Stimulated activated CD4-positive, alpha-beta T cell treated with anti-CD3 and anti-CD28 coated beads, Interleukin-1b, Interleukin-23, amount 100 ng/mL, for 24 hours (primary cell): ENCODE measurements around the gene ARHGAP15.
A peak's percentile ranks its signal among the peaks of the same experiment; 100 is the strongest.

ENCODE experiments used
- DNase-seq, 4 experiments: peaks; one replicate each; pipeline ENCODE4 v3.0.0-alpha.2; 2020; ENCODE audit warnings: low read depth in 4 of 4, low spot score in 1 of 4

ARHGAP15 gene

DNA sequence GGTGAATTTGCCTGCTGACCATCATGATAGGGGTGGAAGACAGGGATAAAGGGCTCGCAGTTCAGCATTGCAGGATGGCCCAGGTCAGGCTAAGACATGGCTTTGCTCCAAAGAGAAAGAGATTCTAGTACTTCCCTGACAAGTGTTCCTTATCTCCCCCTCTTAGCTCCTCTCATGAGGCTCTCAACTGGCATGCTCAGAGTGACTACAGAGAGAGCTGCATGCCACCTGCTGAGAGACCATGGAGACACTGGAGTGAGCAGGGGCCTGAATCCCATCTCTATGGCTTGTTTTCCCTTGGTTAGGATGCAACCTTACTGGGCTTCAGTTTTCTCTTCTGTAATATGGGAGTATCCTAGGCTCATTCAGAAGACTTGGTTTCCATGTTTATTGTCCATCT is 94.3 kb downstream of the ARHGAP15 start:
- no peak for DNase-seq

DNA sequence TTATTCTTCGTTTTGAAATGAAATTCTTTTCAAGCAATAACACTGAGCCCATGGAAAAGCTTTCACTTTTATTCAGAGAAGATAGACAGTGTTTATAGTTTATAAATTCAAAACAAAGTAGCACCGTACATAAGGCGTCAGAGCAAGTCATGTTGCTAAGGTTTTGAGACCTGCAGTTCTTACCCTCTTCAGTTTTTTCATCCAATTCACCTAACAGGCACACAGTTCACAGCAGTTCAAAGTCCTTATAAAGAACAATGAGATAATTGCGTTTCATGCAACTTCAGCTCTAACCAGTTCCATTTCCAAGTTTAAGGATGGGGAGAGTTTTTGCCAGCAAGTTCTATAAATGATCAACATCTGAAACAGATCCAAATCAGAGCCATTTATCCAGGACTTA is 96.7 kb downstream of the ARHGAP15 start:
- no peak for DNase-seq

DNA sequence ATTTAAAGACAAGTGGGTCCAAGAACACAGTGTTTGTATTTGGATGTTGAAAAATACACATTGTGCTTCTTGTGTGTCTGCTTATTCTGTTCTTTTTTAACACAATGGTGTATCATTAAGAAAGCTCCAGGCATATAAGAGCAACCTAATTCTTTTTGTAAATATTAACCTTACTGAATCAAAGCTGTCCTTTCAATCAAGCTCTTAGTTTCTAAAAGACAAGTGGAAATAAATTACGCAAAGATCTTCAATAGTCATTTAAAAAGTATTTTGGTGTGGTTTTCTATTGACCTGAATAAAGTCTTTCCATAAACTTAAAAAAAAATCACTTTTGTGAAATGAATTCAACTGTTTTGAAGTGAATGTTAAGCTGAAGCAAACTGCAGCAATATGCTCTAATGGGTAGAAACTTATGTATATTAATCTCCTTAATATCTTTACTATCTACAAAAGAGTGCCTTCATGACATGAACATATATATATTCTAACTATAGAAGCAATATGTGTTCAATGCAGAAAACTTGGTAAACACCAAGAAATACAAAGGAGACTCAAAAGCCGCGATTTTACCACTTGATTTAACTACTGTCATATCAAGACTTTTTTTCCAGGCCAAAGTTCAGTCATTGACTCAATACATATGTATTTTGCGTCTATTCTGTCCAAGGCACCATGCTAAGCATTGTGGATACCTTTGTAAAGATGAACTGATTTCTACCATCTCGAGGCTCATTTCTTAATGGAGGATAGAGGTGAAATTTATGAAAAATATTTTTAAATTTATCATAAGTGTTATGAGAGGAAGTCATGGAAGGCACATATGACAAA is 97.7 kb downstream of the ARHGAP15 start:
- DNase-seq, result no peak

DNA sequence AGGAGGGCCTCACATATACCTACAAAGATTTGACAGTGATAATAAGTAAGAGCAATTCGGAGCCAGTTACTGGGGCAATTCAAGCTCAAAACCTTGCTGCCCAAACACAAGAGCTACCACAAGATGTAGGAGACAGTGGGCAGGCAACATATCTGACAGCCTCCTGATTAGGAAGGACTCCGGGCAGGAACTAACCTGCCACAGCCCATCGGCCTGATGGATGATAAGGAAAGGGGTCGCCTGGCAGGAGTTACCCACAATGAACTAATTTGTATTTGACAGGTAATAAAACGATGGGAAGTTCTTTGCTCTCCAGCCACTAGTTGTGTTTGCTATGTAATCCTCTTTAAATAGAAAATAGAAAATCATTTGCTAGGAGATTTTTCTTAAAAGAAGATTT is 100.2 kb downstream of the ARHGAP15 start:
- DNase-seq, result no peak

DNA sequence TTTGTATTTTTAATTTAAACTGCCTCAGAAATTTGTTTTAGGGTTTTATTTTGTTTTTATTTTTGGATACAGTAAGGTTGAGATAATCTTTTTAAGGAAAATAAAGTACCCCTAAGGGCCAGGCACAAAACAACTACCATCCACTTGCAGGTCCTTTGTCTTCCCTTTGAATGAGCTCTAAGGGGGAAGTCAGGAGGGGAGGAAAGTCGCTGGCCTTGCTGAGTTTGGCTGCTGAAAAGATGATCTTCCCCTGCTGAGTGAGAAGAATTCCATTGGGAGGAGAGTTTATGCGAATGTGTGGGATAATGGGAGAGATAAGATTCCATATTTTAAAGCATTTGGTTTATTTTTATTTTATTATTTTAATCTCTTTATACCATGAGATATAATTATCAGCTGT is 100.7 kb downstream of the ARHGAP15 start:
- no peak for DNase-seq

DNA sequence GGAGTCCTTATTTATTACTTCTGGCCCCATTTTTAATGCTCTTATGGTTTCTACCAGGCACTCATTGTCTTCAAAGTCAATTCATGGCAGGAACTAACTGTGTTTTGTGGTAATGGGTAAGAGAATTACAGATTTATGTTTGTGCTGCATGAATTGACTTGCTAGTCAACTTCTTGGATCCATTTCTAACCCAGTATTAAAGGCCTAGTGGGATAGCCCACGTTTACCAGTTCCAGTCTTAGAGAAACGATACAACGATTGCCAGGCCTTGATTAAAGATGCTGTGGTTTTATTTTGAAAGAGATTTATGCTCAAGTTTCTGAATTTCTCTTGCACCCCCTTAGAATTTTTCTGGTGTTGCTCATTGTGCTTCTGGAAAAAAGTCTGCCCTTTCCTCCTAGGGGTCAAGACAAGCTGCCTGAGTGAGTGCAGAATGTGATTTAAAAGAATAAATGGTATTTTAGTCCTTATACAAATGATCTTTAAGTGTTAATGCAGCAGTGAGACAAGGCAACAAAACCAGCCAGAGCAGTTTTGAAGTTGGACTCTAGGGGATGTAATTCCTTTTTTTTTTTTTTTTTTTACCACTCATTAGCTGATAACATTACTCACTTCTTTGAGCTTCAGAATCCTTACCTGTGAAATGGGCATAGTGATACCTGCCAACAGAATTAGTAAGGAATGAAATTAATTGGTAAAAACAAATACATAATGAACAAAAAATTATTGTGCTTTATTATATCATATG is 101.5 kb downstream of the ARHGAP15 start:
- no peak for DNase-seq

DNA sequence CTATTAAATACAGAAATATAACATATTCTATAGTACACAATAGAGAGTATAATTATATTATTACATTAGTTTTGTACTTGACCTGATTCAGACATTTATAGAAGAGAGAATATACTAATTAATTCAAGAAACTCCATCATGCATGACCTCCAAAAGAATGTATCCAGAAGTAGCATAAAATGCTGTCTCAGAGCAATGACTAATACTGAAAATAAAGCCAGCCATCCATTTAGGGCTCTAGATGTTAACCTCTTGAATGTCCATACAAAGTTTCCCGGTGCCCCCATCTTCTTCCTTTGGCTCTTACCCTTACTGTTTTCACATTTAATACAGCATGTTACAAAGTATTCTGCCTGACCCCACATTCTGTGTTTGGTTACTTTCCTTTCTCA is 102.0 kb downstream of the ARHGAP15 start:
- no peak for DNase-seq

DNA sequence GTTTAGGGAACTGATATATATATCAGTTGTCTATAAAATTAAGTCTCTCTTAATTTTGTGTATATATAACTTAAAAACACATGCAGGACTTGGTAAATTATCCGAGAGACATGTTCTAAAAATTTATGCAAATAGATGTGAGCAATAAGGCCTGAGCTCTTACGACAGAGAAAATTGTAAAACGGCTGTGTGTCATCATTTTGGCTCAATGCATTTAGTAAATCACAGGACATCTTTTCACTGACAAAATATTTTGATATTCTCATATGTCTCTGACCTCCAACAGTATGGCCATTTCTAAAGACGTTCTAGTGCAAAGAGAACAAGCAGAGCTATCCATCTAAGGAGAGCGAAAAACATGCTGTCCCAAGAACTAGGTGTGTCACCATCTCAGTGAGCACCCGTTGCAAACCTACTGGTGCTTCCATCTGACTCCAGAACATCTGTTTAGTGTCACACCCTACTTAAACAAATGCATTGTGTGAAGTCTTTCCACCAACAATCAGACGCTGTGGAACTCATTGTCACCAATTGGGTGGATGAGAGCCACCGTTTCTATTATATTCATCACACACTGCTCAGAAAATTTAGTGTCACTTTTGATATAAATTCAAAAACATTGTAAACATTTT is 108.0 kb downstream of the ARHGAP15 start:
- DNase-seq, result no peak

DNA sequence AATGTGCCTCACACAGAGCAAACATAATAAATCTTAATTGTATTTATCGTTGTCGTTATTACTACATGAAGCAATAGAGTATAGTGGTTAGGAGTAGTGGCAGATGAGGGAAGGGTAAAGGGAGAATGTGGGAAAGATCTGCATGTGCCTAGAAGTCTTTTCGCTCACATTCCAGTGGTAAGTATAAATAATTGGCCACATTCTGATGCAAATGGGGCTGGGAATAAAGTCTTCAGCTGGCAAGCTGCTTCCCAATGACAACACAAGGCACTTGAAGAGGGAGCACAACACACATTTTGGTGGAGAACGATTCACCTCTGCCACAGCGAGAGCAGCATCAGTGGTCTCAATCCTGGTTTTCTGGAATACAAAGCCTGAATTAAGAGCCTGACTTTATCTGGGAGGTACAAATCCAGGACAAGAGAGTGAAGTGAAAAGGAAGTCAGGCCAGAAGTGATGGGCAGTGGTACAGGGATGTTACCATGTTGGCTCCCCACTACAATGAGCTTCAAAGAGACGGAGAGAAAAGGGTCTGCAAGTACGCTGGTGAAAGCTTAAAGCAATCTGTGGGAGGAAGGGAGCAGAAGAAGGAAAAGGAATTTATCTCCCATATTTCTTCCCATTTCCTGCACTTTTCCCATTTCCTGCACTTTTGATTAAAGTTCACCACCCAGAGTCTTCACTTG is 112.3 kb downstream of the ARHGAP15 start:
- no peak for DNase-seq

DNA sequence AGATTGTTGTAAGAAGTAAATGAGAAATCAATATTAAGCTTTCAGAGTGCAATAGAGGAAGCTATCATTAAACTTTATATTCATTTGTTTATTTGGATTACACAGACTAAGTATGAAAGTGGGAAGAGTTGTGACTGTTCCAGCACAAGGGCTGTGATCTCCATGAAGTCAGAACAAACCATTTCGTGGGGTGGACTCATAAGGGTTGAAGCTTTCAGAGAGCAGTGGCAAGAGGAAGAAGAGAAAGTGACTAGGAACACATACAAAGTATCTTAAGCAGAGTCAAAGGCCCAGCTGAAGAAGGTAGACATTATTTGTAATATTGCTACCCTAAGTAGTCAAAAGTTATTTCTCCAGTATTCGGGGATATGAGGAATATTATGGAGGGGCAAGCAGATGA is 117.0 kb downstream of the ARHGAP15 start:
- no peak for DNase-seq

DNA sequence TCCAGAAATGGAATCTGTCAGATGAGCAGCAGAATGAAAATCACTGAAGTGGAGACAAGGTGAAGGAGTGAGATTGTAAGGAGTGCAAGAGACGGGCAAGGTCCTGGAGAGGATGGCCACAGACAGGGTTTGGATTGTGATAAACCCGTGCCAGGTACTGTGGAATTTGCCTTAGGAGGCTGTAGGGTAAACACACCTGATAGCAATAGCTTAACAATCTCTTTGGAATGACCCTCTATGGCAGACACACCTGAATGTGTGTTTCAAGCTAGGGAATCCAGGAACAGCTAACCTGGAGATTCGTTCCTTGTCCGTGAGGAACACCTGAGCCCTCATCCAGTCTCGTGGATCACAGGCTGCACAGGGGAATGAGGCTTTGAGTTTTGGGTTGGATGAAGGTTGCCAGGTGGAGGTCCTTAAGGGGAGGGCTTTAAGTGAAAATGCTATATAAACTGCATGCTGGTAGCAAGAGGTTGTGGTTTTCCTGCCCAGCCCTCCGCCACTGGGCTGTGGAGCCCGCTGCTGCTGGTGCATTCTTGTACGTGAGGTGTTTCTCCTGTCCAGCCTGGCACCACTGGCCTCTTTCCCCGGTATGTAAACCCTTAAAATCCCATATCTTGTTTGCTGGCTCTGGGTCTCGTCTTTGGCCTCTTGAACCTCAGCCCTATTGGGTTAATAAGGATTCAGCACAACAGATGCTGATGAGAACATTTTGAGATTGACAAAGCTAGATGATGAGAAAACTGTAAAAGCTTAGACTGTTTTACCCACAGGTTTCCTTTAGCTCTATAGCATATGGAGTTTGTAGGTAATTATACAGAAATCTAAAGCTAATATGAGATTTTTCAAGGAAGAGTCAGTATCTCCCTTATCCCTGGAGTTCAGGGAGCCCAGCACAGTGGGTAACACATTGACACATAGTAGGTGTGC is 117.9 kb downstream of the ARHGAP15 start:
- no peak for DNase-seq

DNA sequence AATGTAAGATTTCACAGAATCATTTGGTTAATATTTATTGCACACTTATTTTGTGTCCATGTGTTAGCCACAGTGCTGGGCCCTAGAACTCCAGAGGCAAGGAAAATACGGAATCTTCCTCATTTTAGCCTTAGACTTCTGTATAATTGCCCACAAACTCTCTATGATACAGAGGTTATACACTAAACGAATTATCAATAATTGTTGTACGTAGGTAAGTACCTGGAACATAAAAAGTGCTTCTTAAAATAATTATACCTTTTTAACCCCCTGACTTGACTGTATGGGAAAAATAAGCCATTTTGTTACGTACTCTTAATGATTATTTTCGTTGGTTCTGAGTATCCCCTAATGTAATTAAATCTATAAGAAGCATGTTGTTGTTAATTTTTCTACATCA is 119.4 kb downstream of the ARHGAP15 start:
- no peak for DNase-seq

DNA sequence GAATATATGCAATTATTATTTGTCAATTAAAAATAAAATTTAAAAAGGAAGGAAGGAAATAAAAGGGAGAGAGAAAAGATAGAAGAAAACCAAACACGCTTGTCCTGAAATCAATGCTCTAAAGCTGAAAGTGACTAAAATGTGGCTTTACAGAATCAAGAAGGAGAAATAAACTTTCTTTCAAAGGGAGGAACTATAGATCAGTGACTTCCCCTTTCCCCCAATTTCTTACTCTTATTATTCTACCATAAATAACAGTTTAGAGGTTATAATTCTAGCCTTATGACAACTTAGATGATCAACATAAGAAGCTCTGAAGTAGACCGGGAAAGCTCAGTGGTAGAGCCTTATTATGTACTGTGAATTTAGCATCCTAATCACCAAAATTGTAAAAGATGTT is 122.5 kb downstream of the ARHGAP15 start:
- no peak for DNase-seq

DNA sequence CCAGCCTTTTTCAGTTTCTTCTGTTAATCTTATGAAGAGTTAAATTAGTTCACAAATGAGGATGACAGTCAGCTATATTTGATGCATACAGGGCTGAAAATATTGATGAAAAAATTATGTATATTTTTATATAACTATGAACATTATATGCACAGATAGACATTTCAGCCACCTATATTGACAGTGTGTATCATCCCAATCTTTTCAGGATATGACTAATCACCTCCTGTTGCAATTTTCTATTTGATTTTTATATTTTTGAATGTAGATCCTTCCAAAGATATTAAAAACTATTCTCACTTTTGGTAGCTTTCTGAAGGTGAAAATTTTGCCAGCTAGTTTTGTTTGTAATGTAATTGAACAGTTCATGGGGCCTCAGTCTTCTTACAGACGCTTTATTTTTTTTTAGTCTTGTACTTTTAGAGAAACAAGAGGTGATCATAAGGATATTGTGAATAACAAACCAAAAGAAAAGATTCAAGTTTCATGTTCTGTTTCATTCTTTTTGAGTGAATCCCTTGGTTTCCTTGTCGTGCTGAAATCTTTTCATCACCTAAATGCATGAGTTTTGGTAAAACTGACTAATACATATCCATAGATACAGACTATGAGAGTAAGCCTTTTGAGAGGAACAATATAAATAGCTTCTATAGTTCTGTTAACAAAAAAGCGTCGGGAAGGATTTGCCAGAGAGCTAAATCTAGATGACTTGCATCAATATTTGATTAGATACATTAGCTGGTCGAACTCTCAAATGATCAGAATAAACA is 123.1 kb downstream of the ARHGAP15 start:
- no peak for DNase-seq

DNA sequence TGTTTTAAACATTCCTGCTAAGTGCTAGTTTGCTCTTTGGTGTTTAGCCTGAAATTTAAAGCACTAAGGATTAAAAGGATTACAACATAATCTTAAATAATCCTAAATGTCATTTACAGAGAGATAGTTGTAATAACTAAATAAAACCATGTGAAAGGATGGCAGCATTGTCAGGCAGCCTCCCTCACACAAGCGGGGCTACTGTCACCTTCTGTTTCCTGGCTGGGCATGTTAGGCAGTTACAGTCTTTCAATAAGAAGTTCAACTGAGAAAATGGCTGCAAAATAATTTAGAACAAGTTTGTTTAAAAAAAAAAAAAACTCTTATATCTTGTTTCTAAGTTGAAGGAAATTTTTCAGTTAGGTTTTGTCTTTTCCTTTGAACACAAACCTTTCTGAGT is 124.9 kb downstream of the ARHGAP15 start:
- no peak for DNase-seq

DNA sequence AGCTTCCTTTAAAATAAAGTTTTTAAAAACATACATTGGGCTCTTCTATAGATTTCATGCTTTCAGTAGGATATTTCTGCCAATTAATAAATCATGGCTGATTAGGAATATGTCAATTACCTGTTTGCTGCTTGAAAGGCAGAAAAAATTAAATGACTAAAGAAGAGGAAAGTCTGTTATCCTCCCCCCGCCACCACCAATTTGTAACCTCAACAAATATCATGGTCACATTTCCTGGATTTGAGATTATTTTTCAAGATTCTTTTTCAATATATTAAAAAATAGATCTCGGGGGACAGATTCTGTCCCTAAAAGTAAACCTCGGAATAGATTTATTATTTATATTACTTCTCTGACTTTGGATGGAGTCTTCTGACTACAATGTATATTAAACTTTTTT is 125.9 kb downstream of the ARHGAP15 start:
- no peak for DNase-seq

DNA sequence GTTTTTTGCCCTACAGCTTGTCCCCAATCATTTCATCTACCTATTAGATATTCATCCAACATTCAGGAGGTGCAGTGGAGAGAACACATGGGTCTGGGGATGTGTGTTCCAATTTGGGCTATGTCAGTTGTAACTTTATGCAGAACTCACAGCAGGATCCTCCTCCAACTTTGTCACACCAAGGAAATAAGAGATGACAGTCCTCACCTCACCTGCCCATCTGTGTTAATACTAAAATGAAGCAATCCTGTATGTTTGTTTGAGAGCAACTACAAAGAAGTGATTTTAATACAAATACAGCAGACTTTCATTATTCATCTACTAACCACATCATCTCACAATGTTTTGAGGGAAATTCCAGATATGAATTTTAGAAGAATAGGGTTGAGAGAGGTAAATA is 126.7 kb downstream of the ARHGAP15 start:
- no peak for DNase-seq

DNA sequence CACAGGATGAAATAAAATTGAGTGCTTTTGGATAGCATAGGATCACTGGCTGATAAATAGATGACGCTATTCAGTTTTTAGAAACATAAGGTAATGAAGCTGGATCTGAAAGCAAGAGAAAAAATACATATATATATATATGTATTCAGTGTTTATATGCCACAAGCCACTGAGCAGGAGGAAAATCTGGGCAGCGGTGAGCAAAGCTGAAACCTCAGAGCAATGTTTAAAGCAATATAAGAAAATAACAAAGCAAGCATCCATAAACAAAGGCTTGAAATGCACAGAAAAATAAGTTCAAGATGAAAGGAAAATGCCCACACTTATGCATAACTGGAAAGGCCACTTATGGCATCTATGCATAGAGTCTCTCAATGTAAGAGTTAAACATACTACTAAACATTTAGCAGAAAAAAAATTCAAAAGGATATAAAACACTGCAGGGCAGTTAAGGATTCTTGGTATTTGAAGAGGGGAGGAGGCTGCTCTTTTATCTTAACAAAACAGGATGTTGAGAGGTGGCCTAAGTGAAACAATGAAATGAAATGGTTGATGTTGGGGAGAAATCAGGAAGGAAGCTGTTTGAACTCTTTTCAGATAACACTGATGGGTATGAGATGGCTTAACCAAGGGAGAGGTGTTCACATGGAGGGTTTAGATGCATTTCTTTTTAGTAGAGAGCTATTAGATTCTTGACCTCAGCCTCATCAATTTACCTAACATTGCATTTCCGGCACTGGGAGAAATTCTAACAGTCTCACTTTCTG is 129.1 kb downstream of the ARHGAP15 start:
- no peak for DNase-seq

DNA sequence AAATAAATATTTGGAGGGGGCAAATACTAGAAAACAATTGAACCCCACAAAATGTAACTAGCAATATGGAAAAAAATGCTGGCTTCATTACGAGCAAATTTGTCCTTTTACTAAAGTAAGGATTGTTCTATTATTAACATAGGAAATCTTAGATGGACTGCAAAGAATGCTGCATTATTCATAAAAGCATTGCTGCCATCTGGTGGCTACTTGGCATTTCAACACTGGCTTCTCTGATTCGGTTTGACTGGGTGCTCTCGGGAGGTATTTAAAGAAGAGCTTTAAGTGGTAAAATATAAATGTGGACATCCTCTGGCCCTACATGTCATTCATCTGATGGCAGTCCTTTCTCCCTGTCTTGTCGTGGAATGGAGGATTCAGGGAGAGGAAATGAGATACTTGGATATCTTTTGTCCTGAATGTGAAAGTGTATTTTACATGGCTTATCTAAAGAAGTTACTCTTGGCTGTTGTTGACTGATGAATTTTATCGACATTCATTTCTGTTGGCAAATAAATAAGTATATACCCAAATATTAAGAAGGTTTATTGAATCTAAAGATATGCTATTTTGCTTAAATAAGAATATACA is 130.2 kb downstream of the ARHGAP15 start:
- peak; percentile 36 to 57 (median 50) for DNase-seq
